NB4 (cell line): Measurements from ENCODE around the gene GAB2.

Experiments used
- CTCF ChIP-seq: IDR thresholded peaks from one replicate; pipeline ENCODE4 v1.5.1; 2012; ENCODE audit warnings: low read depth, low read length
- MYC ChIP-seq: IDR thresholded peaks from 2 replicates; pipeline ENCODE4 v1.6.1; 2011; ENCODE audit warnings: low read depth, low read length
- POLR2A ChIP-seq: IDR thresholded peaks from 2 replicates; pipeline ENCODE4 v1.6.1; 2011; ENCODE audit warnings: mild to moderate bottlenecking; ENCODE audit not compliant: insufficient read length; ENCODE audit errors: extremely low read depth
- TF ChIP-seq, protein P1 (sequence below): IDR thresholded peaks from 2 replicates; pipeline ENCODE4 v1.6.1; 2011; ENCODE audit warnings: low read depth, low read length

GRCh38 chr11:78312712-78313111 is 104.9 kb downstream of the GAB2 start:
- TF ChIP-seq CTCF: no peak
- no peak for TF ChIP-seq POLR2A
- TF ChIP-seq, protein P1, sequence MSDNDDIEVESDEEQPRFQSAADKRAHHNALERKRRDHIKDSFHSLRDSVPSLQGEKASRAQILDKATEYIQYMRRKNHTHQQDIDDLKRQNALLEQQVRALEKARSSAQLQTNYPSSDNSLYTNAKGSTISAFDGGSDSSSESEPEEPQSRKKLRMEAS: no peak
- 0 out of 2 replicates have a peak, but pooled peaks have one; percentile 9 for TF ChIP-seq MYC
